HepG2 (cell line): Measurements from ENCODE around the gene ST6GALNAC2. TPM values are rescaled to one million over a fixed set of nuclear protein-coding genes. Genes with fewer than 3 reads are reported as not detected.

Source experiments
- ADNP ChIP-seq: sonication (generic); formaldehyde crosslinking; IDR thresholded peaks from 2 replicates; pipeline ENCODE4 v1.4.0; 2020; ENCODE audit warnings: missing genetic modification reagents
- BCLAF1 ChIP-seq: fragments of 450-650 bp; IDR thresholded peaks from 2 replicates; pipeline ENCODE4 v1.6.1; 2017; ENCODE audit warnings: mild to moderate bottlenecking
- ETV6 ChIP-seq: sonication (generic); formaldehyde crosslinking; conservative IDR thresholded peaks from 2 replicates; pipeline ENCODE4 v1.4.0; 2020; ENCODE audit warnings: missing genetic modification reagents
- GPN1 ChIP-seq: sonication (generic); formaldehyde crosslinking; IDR thresholded peaks from 2 replicates; pipeline ENCODE4 v1.5.1; 2020; ENCODE audit warnings: missing genetic modification reagents, borderline replicate concordance
- KAT7 ChIP-seq: IDR thresholded peaks from 2 replicates; pipeline ENCODE4 v1.6.1; 2018; ENCODE audit warnings: borderline replicate concordance, missing compliant biosample characterization
- NKX3-1 ChIP-seq: sonication (generic); formaldehyde crosslinking; IDR thresholded peaks from 2 replicates; pipeline ENCODE4 v1.5.0; 2020; ENCODE audit warnings: missing genetic modification reagents
- RBAK ChIP-seq: sonication (generic); formaldehyde crosslinking; IDR thresholded peaks from 2 replicates; pipeline ENCODE4 v1.5.1; 2020; ENCODE audit warnings: mild to moderate bottlenecking, missing genetic modification reagents
- REXO4 ChIP-seq: sonication (generic); formaldehyde crosslinking; IDR thresholded peaks from 2 replicates; pipeline ENCODE4 v1.8.0; 2022; ENCODE audit warnings: missing genetic modification reagents, mild to moderate bottlenecking, borderline replicate concordance
- SIX4 ChIP-seq: sonication (generic); formaldehyde crosslinking; IDR thresholded peaks from 2 replicates; pipeline ENCODE4 v1.4.0; 2020; ENCODE audit warnings: missing genetic modification reagents
- SKIL ChIP-seq: sonication (generic); formaldehyde crosslinking; IDR thresholded peaks from 2 replicates; pipeline ENCODE4 v1.8.0; 2022; ENCODE audit warnings: missing genetic modification reagents, mild to moderate bottlenecking, moderate library complexity, borderline replicate concordance
- STAG1 ChIP-seq: sonication (generic); formaldehyde crosslinking; IDR thresholded peaks from 2 replicates; pipeline ENCODE4 v1.4.0; 2020; ENCODE audit warnings: missing genetic modification reagents
- YY1 ChIP-seq: IDR thresholded peaks from 2 replicates; pipeline ENCODE4 v1.6.1; 2011; ENCODE audit warnings: low read length, low read depth, moderate library complexity, mild to moderate bottlenecking; ENCODE audit not compliant: insufficient read depth, insufficient replicate concordance
- ZNF350 ChIP-seq: sonication (generic); formaldehyde crosslinking; IDR thresholded peaks from 2 replicates; pipeline ENCODE4 v1.4.0; 2020; ENCODE audit warnings: mild to moderate bottlenecking, low read depth, missing genetic modification reagents, borderline replicate concordance
- ZNF563 ChIP-seq: sonication (generic); formaldehyde crosslinking; IDR thresholded peaks from 2 replicates; pipeline ENCODE4 v1.8.0; 2022; ENCODE audit warnings: mild to moderate bottlenecking, moderate library complexity, missing genetic modification reagents
- ZNF761 ChIP-seq: sonication (generic); formaldehyde crosslinking; conservative IDR thresholded peaks from 2 replicates; pipeline ENCODE4 v1.4.0; 2020; ENCODE audit warnings: mild to moderate bottlenecking, missing genetic modification reagents
- ZSCAN29 ChIP-seq: sonication (generic); formaldehyde crosslinking; conservative IDR thresholded peaks from 2 replicates; pipeline ENCODE4 v1.4.0; 2020; ENCODE audit warnings: mild to moderate bottlenecking, missing genetic modification reagents
- ZZZ3 ChIP-seq: sonication (generic); formaldehyde crosslinking; IDR thresholded peaks from 2 replicates; pipeline ENCODE4 v1.4.0; 2020; ENCODE audit warnings: missing genetic modification reagents, mild to moderate bottlenecking, borderline replicate concordance
- polyA plus RNA-seq, 8 experiments: library from polyadenylated mRNA; depleted of rRNA in 3 of 8; stranded (reverse) in 7 of 8; unstranded in 1 of 8; fragments of >200 nt; fragmentation: Illumina TruSeq in 4 of 8; extraction: Trizol in 4 of 8; gene quantifications; 2 replicates each; pipeline versions ENCODE4 v1.2.1 to v1.2.3, GENCODE V29; 2011 to 2016; ENCODE audit warnings: low read depth in 4 of 8, missing spikeins in 1 of 8, mixed read lengths in 1 of 8; ENCODE audit not compliant: insufficient read depth in 1 of 8
- total RNA-seq, 5 experiments: library from RNA; depleted of rRNA; stranded (reverse); fragments of >200 nt; fragmentation: Illumina TruSeq; extraction: Trizol; gene quantifications; 2 replicates each; pipeline ENCODE4 v1.2.3, GENCODE V29; 2016; ENCODE audit warnings: low read depth in 1 of 5
- TF ChIP-seq, protein P1 (sequence below): sonication (generic); formaldehyde crosslinking; IDR thresholded peaks from 2 replicates; pipeline ENCODE4 v1.5.0; 2020; ENCODE audit warnings: mild to moderate bottlenecking, low read depth, missing genetic modification reagents, borderline replicate concordance
- TF ChIP-seq, protein P2 (sequence below): sonication (generic); formaldehyde crosslinking; IDR thresholded peaks from 2 replicates; pipeline ENCODE4 v1.4.0; 2020; ENCODE audit warnings: mild to moderate bottlenecking, missing genetic modification reagents
- TF ChIP-seq, protein P3 (sequence below): sonication (generic); formaldehyde crosslinking; IDR thresholded peaks from 2 replicates; pipeline ENCODE4 v1.4.0; 2020; ENCODE audit warnings: missing genetic modification reagents, low read depth, mild to moderate bottlenecking, borderline replicate concordance

The ST6GALNAC2 gene
- total and polyA plus RNA-seq, 2 of the 13 experiments (the other 11 are each of a cell fraction or from before 2014, with no cell fraction given): 0.12 to 0.49 TPM

GRCh38 chr17:76585649-76586593, at the start of gene ST6GALNAC2 (continued):
- TF ChIP-seq, protein P1, sequence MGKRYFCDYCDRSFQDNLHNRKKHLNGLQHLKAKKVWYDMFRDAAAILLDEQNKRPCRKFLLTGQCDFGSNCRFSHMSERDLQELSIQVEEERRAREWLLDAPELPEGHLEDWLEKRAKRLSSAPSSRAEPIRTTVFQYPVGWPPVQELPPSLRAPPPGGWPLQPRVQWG (CRISPR knock-in tag): no peak
- TF ChIP-seq, protein P2, sequence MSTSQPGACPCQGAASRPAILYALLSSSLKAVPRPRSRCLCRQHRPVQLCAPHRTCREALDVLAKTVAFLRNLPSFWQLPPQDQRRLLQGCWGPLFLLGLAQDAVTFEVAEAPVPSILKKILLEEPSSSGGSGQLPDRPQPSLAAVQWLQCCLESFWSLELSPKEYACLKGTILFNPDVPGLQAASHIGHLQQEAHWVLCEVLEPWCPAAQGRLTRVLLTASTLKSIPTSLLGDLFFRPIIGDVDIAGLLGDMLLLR (CRISPR knock-in tag): no peak
- TF ChIP-seq REXO4 (CRISPR knock-in tag) (no peak), ADNP (CRISPR knock-in tag) (no peak), KAT7 (CRISPR knock-in tag) (0 out of 2 replicates have a peak, but pooled peaks have one; percentile 58), ZNF761 (CRISPR knock-in tag) (no peak; the same call in 1 of the 2 replicates), STAG1 (CRISPR knock-in tag) (peak; percentile 84), ZNF563 (CRISPR knock-in tag) (peak; percentile 28; the same call in 1 of the 2 replicates), ZZZ3 (CRISPR knock-in tag) (no peak), GPN1 (CRISPR knock-in tag) (no peak), RBAK (CRISPR knock-in tag) (no peak), YY1 (peak; percentile 57), NKX3-1 (CRISPR knock-in tag) (no peak), ZNF350 (no peak), ETV6 (CRISPR knock-in tag) (no peak), SIX4 (CRISPR knock-in tag) (no peak), BCLAF1 (no peak), SKIL (CRISPR knock-in tag) (no peak), ZSCAN29 (no peak)
- TF ChIP-seq, protein P3, sequence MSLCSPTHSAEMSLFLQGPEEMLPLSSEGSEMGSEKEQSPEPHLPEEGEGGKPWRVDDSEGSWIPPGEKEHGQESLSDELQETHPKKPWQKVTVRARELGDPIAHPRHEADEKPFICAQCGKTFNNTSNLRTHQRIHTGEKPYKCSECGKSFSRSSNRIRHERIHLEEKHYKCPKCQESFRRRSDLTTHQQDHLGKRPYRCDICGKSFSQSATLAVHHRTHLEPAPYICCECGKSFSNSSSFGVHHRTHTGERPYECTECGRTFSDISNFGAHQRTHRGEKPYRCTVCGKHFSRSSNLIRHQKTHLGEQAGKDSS: peak; percentile 63; the same call in 1 of the 2 replicates
